Mesodermal cell (in vitro differentiated cells): ENCODE results near the gene FHL3.
A peak's percentile ranks its signal among the peaks of the same experiment; 100 is the strongest.
"Not testable (repeated sequence)": the region's sequence is repeated elsewhere in the genome, so short reads cannot be mapped to it uniquely, and the experiment has no call there.

Experiments
- H3K27ac ChIP-seq: 2 replicates; pipeline ENCODE4 v1.7.0; 2013; ENCODE audit warnings: mild to moderate bottlenecking, low read depth, low read length, moderate library complexity; ENCODE audit not compliant: severe bottlenecking
- H3K36me3 ChIP-seq: 2 replicates; pipeline ENCODE4 v1.7.1; 2013; ENCODE audit warnings: mild to moderate bottlenecking, low read length, moderate library complexity; ENCODE audit not compliant: control insufficient read depth, insufficient read depth
- H3K4me1 ChIP-seq: one replicate; pipeline ENCODE4 v1.7.1; 2013; ENCODE audit warnings: mild to moderate bottlenecking, low read length; ENCODE audit not compliant: insufficient read depth, control insufficient read depth, poor library complexity, severe bottlenecking
- H3K4me3 ChIP-seq: 2 replicates; pipeline ENCODE4 v1.7.0; 2013; ENCODE audit warnings: low read length, control low read depth, mild to moderate bottlenecking; ENCODE audit not compliant: insufficient read depth, poor library complexity, severe bottlenecking; ENCODE audit errors: extremely low read depth
- H3K9me3 ChIP-seq: 2 replicates; pipeline ENCODE4 v1.7.1; 2013; ENCODE audit warnings: mild to moderate bottlenecking, low read length, moderate library complexity; ENCODE audit not compliant: control insufficient read depth
- WGBS, 2 experiments: methylation state at CpG; one replicate each; pipeline ENCODE4 v1.1.5; 2013; ENCODE audit warnings: missing lambda C conversion rate in 2 of 2; ENCODE audit not compliant: insufficient coverage in 2 of 2; 5-methylcytosine and 5-hydroxymethylcytosine counted together

The FHL3 gene

DNA sequence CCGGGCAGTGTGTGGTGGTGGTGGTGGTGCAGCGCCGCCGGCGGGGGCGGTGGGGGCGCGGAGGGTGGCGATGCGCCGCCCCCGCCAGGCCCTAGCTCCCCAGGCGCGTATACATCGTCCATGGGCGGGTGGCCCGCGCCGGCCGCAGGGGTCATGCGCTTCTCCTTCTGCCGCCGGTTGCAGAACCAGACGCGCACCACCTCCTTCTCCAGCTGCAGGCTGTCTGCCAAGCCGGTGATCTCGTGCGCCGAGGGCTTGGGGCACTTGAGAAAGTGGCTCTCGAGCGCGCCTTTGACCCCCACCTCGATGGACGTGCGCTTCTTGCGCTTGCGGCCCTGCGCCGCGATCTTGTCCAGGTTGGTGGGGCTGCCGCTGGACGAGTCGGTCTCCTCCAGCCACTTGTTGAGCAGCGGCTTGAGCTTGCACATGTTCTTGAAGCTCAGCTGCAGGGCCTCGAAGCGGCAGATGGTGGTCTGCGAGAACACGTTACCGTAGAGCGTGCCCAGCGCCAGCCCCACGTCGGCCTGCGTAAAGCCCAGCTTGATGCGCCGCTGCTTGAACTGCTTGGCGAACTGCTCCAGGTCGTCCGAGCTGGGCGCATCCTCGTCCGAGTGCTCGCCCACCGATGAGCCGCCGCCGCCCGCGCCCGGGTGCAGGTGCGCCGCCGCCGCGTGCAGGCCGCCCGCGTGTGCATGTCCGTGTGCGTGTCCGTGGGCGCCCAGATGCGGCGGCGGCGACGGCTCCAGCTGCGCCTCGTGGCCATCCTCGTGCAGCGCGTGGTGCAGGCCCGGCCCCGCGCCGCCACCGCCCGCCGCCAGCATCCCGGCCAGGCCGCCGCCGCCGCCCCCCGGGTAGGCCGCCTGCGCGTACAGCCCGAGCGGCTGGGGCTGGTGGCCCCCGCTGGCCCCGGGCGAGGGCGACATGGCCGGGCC, 40.4 kb upstream of the FHL3 start:
- no peak overlapping the region for H3K4me3 ChIP-seq
- WGBS, 2 experiments, result 1% methylated on average over 91 to 99 of the region's 115 CpGs
- H3K4me1 ChIP-seq, result peaks cover 10% of the 10 kb centered on the region
- no peak overlapping the region for H3K27ac ChIP-seq
- no peaks in the 10 kb centered on the region for H3K36me3 ChIP-seq
- H3K9me3 ChIP-seq, result no peaks in the 10 kb centered on the region

DNA sequence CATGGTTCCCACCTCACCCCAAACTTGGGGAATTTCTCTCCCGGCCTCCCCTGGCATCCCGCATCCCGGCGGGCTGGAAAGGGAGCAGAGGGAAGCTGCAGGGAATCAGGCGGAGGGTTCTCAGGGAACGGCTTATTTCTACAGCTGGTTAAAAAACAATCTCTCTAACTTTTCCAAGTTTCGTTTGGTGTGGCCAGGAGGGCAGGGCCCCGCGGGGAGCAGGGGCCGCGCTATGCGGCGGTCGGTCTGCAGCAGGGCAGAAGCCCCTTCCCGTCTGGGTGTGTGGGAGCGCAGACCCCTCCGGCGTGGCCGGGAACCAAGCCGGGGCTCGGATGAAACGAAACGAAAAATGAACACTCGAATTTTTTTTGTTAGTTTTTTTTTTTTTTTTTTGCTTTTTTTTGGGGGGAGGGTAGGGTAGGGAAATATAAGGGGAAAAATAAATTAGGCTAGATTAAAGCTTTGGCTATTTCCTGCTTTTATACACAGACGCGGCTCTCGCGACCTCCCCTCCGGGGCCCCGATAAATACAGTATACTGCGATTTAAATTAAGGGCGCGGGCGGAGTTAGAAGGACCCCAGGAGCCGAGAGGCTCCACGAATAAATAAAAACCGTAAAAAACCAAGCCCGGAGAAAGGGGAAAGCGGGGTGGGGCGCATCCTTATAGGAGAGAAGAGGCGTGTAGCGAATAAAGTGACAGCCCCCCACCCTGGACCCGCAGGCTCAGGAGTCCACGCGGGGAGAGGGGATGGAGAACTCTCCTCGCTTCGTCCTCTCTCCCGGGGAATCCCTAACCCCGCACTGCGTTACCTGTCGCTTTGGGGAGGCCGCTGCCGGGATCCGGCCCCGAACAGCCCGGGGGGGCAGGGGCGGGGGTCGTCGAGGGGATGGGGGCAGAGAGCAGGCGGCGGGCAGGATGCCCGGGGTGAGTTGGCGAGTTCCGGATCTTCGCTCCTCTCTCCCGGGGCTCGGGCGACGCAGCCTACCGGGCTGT, 39.2 kb upstream of the FHL3 start:
- H3K9me3 ChIP-seq, result no peaks in the 10 kb centered on the region
- H3K4me3 ChIP-seq, result peak overlapping the region; percentile 21
- no peak overlapping the region for H3K27ac ChIP-seq
- no peaks in the 10 kb centered on the region for H3K36me3 ChIP-seq
- H3K4me1 ChIP-seq, result peaks cover 6% of the 10 kb centered on the region
- WGBS, 2 experiments, result 2 to 4% methylated on average over 44 to 49 of the region's 70 CpGs

DNA sequence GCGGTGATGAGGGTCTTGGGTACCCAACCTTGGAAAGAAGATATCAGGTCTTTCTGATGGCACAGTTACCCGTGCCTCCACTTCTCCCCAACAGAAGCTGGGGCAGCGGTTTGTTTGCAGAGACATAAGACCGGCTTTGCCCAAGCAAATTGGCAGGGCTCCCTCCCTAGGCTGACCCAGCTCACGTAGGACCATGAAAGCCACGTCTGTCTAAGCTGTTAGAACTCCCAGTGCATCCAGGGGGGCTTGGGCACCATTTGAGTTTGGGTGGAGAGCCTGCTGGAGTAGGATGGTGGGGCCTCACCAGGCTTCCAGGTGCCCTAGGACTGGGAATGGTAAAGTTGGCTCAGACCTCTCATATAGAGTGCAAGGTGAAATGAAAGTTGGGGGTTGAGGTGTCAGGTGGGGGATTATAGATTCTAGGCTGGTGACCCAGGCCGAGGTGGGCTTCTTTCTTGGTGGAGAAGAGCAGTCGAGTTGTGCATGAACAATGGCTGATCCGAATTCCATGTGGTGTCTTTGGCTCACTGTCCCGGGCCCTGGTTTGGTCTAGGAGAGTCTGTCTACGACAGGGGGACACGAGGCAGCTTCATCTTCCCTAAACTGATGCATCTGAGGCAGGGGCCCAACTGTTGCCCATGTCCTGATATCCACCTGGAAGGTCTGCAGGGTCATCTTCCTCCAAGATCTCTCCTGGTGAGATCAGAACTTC, 37.9 kb upstream of the FHL3 start:
- Histone ChIP-seq H3K4me1 (peaks cover 6% of the 10 kb centered on the region), H3K36me3 (no peaks in the 10 kb centered on the region), H3K4me3 (no peak overlapping the region), H3K27ac (no peak overlapping the region), H3K9me3 (no peaks in the 10 kb centered on the region)
- 93 to 95% methylated on average over 11 of the region's 12 CpGs for WGBS, 2 experiments

DNA sequence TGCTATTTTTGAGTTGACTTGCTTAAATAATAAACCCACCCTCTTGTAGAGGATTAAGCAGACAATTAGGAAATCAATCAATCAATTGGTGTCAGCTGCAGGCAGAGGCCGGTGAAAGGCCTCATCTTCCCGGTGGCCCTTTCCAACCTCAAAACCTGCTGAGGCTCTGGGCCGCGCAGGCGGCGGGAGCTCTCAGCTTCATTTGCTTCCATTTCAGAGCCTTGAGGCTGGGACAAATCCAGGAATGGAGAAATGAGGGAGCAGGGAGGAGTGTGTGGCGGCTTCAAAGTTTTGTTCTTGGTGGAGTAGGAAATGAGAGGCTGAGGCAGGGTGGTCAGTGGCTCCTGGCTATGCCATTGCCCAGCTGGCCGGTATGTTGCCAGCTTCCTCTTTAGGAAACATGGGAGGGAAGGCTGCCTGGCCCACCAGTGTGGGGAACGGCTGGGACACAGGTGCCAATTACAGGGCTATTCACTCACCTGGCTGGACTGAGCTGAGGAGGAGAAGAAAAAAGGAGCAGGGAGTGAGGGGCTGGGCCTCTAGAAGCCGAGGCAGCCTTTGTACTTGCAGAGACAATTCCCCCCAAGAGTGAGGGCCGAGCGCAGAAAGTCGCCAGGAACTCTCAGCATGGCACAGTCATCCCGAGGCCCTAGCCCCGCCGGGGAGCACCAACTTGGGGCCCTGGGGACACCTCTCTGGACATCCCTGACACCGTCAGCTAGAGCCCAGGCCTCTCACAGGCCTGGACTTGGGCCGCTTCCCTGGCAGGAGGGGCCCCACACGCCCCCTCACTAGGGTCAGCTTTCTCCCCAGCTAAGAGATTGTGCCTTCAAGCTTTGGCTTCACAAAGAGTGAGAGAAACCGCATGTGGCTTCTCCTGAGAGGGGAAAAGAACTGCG, 36.9 kb upstream of the FHL3 start:
- H3K4me1 ChIP-seq, result peaks cover 6% of the 10 kb centered on the region
- no peak overlapping the region for H3K27ac ChIP-seq
- 71 to 81% methylated on average over 15 to 18 of the region's 21 CpGs for WGBS, 2 experiments
- H3K9me3 ChIP-seq, result no peaks in the 10 kb centered on the region
- no peak overlapping the region for H3K4me3 ChIP-seq
- no peaks in the 10 kb centered on the region for H3K36me3 ChIP-seq

DNA sequence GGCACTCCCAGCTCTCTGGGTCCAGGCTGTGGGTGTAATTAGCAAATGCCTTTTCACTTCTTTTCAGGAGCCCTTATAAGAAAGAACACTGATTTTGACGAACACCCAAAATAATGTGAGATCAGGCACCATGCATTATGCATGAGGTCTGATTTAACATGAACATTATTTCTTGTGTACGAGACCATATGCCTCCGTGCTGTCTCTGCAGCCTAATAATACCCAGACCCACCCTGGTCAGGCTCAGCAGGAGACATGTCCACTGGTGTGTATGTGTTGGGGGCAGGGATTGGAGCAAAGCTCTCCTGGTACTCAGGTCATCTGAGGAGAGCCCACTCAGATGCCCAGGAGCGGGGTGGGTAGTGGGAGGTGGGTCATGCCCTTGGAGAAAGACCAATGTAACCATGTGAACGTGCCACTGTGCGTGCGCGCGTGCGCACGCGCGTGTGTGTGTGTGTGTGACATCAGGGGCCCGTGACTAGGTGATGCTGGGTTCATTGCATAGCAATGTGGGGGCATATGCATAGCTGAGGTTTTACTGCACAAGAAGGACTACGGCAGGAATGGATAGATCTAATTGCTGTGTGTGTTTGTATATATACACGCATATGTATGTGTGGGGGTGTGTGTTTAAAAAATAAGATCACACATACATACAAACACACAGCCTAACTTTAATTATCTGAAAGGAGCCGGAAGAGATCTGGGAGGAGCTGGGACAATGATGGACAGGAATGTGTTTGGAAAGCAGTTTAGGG, 34.2 kb upstream of the FHL3 start:
- Histone ChIP-seq H3K9me3 (no peaks in the 10 kb centered on the region), H3K36me3 (no peaks in the 10 kb centered on the region), H3K4me1 (peaks cover 2% of the 10 kb centered on the region), H3K27ac (no peak overlapping the region), H3K4me3 (no peak overlapping the region)
- 92 to 98% methylated on average over 12 to 14 of the region's 17 CpGs for WGBS, 2 experiments

DNA sequence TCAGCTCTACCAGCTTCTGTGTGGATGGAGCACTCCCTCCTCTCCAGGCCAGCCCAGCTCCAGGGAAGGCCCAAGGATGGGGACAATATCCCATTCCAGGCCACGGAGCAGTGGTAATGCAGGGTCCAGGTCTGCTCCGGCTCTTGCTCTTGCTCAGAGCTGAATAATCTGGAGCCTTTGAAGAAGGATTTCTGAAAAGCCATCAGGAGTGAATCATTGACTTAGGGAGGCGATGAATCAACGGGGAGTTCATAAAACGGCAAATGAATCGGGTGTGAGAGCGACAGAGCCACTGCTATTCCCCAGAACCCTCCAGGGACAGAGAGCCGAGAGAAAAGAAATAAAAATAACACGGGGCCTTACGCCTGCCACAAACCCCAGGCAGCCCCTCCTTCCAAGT, 33.5 kb upstream of the FHL3 start:
- Histone ChIP-seq H3K4me3 (no peak overlapping the region), H3K4me1 (no peaks in the 10 kb centered on the region), H3K9me3 (no peaks in the 10 kb centered on the region), H3K36me3 (no peaks in the 10 kb centered on the region), H3K27ac (no peak overlapping the region)
- 91 to 97% methylated on average over 7 to 10 of the region's 10 CpGs for WGBS, 2 experiments

DNA sequence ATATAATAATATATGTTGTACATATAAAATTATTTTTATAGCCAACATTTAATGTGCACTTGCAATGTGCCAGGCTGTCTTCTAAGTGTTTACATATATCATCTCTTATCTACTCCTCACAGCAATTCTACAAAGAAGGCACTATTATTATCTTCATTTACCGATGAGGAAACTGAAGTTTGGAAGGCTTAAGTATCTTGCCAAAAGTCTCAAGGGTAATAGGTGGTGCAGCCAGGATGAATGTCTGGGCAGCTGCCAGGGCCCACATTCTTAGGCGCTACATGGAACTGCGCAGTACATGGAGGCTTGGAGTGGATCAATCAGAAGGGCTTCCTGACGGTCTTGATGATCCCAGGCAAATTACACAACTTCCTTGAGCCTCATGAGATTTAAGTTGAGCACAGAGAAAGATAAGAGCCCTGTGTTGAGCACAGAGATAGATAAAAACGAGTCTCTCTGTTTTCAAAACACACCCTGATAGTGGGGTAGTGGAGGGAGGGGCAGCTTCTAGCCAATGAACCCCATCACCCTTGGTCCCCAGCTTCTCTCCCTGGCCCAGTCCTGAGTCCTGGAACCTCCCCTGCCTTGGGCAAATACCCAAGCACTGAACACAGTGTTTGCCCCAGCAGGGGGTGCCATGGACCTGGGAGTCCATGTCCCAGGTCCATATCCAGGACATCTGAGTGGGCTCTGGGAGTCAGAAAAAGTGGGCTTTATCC, 32.1 kb upstream of the FHL3 start:
- 94 to 98% methylated on average over 4 of the region's 5 CpGs for WGBS, 2 experiments
- no peak overlapping the region for H3K27ac ChIP-seq
- H3K4me1 ChIP-seq, result no peaks in the 10 kb centered on the region
- no peaks in the 10 kb centered on the region for H3K36me3 ChIP-seq
- H3K9me3 ChIP-seq, result no peaks in the 10 kb centered on the region
- H3K4me3 ChIP-seq, result no peak overlapping the region

DNA sequence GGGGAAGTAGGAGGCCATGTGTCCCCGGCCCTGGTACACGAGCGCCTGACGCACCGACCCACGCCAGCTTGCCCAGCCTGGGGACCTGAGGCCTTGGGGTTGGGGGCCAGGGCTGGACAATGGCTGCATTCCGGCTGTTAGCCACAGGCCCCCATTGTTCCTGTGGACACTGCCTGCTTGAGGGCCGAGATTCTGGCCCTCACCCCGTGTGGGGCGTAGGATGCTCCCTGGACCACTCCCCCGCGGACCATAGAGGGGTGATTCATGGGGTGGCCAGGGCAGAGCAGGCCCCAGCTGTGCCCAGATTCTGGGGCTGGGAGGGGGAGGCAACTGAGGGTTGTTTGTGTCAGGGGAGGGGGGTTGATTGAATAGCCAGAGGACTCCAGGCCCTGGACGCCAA, 29.6 kb upstream of the FHL3 start:
- peaks cover 10% of the 10 kb centered on the region for H3K4me1 ChIP-seq
- no peak overlapping the region for H3K27ac ChIP-seq
- H3K9me3 ChIP-seq, result no peaks in the 10 kb centered on the region
- H3K36me3 ChIP-seq, result no peaks in the 10 kb centered on the region
- H3K4me3 ChIP-seq, result no peak overlapping the region
- WGBS, 2 experiments, result 89 to 99% methylated on average over 10 to 11 of the region's 13 CpGs

DNA sequence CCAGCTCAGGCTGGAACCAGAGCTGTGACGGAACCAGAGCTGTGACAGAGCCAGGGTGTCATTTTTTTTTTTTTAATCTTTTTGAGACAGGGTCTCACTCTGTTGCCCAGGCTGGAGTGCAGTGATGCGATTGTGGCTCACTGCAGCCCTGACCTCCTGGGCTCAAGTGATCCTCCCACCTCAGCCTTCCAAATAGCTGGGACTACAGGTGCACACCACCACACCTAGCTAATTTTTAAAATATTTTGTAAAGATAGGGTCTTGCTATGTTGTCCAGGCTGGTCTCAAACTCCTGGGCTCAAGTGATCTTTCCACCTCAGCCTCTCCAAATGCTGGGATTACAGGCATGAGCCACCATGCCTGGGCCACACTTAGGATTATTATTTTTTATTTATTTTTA, 27.7 kb upstream of the FHL3 start:
- H3K9me3 ChIP-seq, H3K4me3 ChIP-seq, H3K36me3 ChIP-seq, H3K27ac ChIP-seq: not testable (repeated sequence)
- WGBS, 2 experiments, result 100% methylated on average over 1 to 2 of the region's 2 CpGs
- peaks cover 28% of the 10 kb centered on the region for H3K4me1 ChIP-seq
